Endodermal cell (in vitro differentiated cells): Measurements from ENCODE around the gene CD164. TPM values are rescaled to one million over a fixed set of nuclear protein-coding genes. Genes with fewer than 3 reads are reported as not detected.

ENCODE experiments used
- DNase-seq: peaks from one replicate; pipeline ENCODE4 v3.0.0-alpha.2; 2017
- H3K27ac ChIP-seq: 2 replicates; pipeline ENCODE4 v1.5.1; 2013; ENCODE audit warnings: mild to moderate bottlenecking, low read depth, low read length, moderate library complexity
- H3K27me3 ChIP-seq: 2 replicates; pipeline ENCODE4 v1.6.1; 2013; ENCODE audit warnings: mild to moderate bottlenecking, low read length, moderate library complexity; ENCODE audit not compliant: insufficient read depth, control insufficient read depth, poor library complexity, severe bottlenecking
- H3K36me3 ChIP-seq: 2 replicates; pipeline ENCODE4 v1.7.0; 2013; ENCODE audit warnings: mild to moderate bottlenecking, low read length, moderate library complexity; ENCODE audit not compliant: control insufficient read depth, insufficient read depth
- H3K4me1 ChIP-seq: one replicate; pipeline ENCODE4 v1.7.0; 2013; ENCODE audit warnings: low read length; ENCODE audit not compliant: control insufficient read depth, insufficient read depth
- H3K4me3 ChIP-seq: 2 replicates; pipeline ENCODE4 v1.5.1; 2013; ENCODE audit warnings: mild to moderate bottlenecking, low read length, moderate library complexity
- H3K9ac ChIP-seq: 2 replicates; pipeline ENCODE4 v1.6.1; 2013; ENCODE audit warnings: mild to moderate bottlenecking, low read length, moderate library complexity; ENCODE audit not compliant: poor library complexity, severe bottlenecking; ENCODE audit errors: extremely low read depth
- H3K9me3 ChIP-seq: 2 replicates; pipeline ENCODE4 v1.6.1; 2013; ENCODE audit warnings: mild to moderate bottlenecking, low read length, moderate library complexity; ENCODE audit not compliant: control insufficient read depth
- H3K27ac Mint-ChIP-seq: 2 replicates; pipeline ENCODE4 v1.8.0; 2020; ENCODE audit warnings: mixed read lengths
- H3K27me3 Mint-ChIP-seq: 2 replicates; pipeline ENCODE4 v1.8.0; 2021; ENCODE audit warnings: mild to moderate bottlenecking, mixed read lengths; ENCODE audit not compliant: insufficient read depth
- H3K36me3 Mint-ChIP-seq: 2 replicates; pipeline ENCODE4 v1.8.0; 2020; ENCODE audit warnings: low read depth, mixed read lengths
- H3K4me1 Mint-ChIP-seq: 2 replicates; pipeline ENCODE4 v1.8.0; 2020; ENCODE audit warnings: mixed read lengths
- H3K4me3 Mint-ChIP-seq: 2 replicates; pipeline ENCODE4 v1.8.0; 2020; ENCODE audit warnings: mild to moderate bottlenecking, moderate library complexity, mixed read lengths
- H3K9me3 Mint-ChIP-seq: 2 replicates; pipeline ENCODE4 v1.8.0; 2020; ENCODE audit warnings: mild to moderate bottlenecking, mixed read lengths
- WGBS, 2 experiments: methylation state at CpG; one replicate each; pipeline versions ENCODE4 v1.1.5 to v1.1.7; 2013; ENCODE audit warnings: missing lambda C conversion rate in 2 of 2, mixed read lengths in 1 of 2; ENCODE audit not compliant: insufficient coverage in 1 of 2, insufficient read length in 1 of 2; 5-methylcytosine and 5-hydroxymethylcytosine counted together
- total RNA-seq, 2 donors: library from RNA; stranded (reverse); fragmentation: NEBNext Ultra II Directional in 1 of 2; extraction: Animal tissue kit (Norgen Biotek cat#: 25700) in 1 of 2; gene quantifications; 2 replicates in 1 of 2; 3 replicates in 1 of 2; pipeline ENCODE4 v1.2.1, GENCODE V29; 2021
- TF ChIP-seq, protein P1 (sequence below): fragments of 200-600 bp; sonication (generic); conservative IDR thresholded peaks from 2 replicates; pipeline ENCODE4 v1.5.0; 2021; ENCODE audit warnings: antibody characterized with exemption, mild to moderate bottlenecking

The CD164 gene
- total RNA-seq, 2 donors from 2014 or later = 120 to 126 TPM

- no peak overlapping the region for H3K4me3 ChIP-seq
- H3K9ac ChIP-seq = no peak overlapping the region
- peaks cover 4% of the 10 kb centered on the region for H3K4me1 ChIP-seq
- Mint-ChIP-seq H3K9me3 (no peaks in the 10 kb centered on the region), H3K27me3 (no peaks in the 10 kb centered on the region), H3K4me1 (peaks cover 5% of the 10 kb centered on the region), H3K27ac (no peak overlapping the region), H3K36me3 (no peaks in the 10 kb centered on the region), H3K4me3 (no peak overlapping the region)
- no peak for DNase-seq
- peaks cover 10% of the 10 kb centered on the region for H3K27me3 ChIP-seq
- H3K9me3 ChIP-seq = no peaks in the 10 kb centered on the region
- H3K27ac ChIP-seq = no peak overlapping the region
- no peaks in the 10 kb centered on the region for H3K36me3 ChIP-seq
- TF ChIP-seq, protein P1, sequence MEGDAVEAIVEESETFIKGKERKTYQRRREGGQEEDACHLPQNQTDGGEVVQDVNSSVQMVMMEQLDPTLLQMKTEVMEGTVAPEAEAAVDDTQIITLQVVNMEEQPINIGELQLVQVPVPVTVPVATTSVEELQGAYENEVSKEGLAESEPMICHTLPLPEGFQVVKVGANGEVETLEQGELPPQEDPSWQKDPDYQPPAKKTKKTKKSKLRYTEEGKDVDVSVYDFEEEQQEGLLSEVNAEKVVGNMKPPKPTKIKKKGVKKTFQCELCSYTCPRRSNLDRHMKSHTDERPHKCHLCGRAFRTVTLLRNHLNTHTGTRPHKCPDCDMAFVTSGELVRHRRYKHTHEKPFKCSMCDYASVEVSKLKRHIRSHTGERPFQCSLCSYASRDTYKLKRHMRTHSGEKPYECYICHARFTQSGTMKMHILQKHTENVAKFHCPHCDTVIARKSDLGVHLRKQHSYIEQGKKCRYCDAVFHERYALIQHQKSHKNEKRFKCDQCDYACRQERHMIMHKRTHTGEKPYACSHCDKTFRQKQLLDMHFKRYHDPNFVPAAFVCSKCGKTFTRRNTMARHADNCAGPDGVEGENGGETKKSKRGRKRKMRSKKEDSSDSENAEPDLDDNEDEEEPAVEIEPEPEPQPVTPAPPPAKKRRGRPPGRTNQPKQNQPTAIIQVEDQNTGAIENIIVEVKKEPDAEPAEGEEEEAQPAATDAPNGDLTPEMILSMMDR = no peak
- WGBS, 2 experiments = 93 to 96% methylated on average over 3 to 5 of the region's 5 CpGs
Observed at GRCh38 chr6:109393157-109393885, 11.1 kb upstream of the CD164 start.

GRCh38 chr6:109389650-109390274 lies 7.5 kb upstream of the CD164 start:
- no peak overlapping the region for H3K4me3 ChIP-seq
- Mint-ChIP-seq H3K27ac (no peak overlapping the region), H3K36me3 (no peaks in the 10 kb centered on the region), H3K4me1 (peaks cover 13% of the 10 kb centered on the region), H3K27me3 (peaks cover 5% of the 10 kb centered on the region), H3K4me3 (no peak overlapping the region), H3K9me3 (no peaks in the 10 kb centered on the region)
- H3K9me3 ChIP-seq = no peaks in the 10 kb centered on the region
- WGBS, 2 experiments = 93 to 94% methylated on average over 5 to 6 of the region's 6 CpGs
- peaks cover 8% of the 10 kb centered on the region for H3K4me1 ChIP-seq
- TF ChIP-seq, protein P1 = no peak
- H3K27ac ChIP-seq = no peak overlapping the region
- H3K9ac ChIP-seq = no peak overlapping the region
- DNase-seq = no peak
- peaks cover 10% of the 10 kb centered on the region for H3K27me3 ChIP-seq
- H3K36me3 ChIP-seq = no peaks in the 10 kb centered on the region

DNA sequence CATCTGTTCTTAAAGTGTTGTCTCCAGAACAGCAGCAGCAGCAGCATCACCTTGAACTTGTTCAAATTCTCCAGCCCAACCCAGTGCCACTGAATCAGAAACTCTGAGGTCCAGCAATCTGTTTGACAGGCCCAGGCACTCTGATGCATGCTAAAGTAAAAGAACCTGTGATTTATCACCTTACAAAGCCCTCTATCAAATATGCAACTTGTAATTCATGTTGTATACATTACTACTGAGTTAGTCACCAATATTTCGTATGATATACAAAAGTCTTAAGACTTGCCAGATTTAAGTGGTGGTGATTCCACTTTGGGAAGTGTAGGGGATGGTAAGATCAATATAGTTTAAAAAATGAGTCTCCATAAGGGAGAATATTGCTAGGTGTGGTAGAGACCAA lies 6.0 kb upstream of the CD164 start:
- Histone ChIP-seq H3K27ac (no peak overlapping the region), H3K4me1 (peaks cover 14% of the 10 kb centered on the region), H3K4me3 (no peak overlapping the region), H3K9ac (no peak overlapping the region), H3K9me3 (no peaks in the 10 kb centered on the region), H3K27me3 (peaks cover 10% of the 10 kb centered on the region), H3K36me3 (no peaks in the 10 kb centered on the region)
- Mint-ChIP-seq H3K9me3 (no peaks in the 10 kb centered on the region), H3K4me1 (peaks cover 24% of the 10 kb centered on the region), H3K4me3 (no peak overlapping the region), H3K27me3 (peaks cover 5% of the 10 kb centered on the region), H3K36me3 (no peaks in the 10 kb centered on the region), H3K27ac (no peak overlapping the region)
- WGBS, 2 experiments = 84% methylated on average over 1 of the region's 1 CpG; no CpG with 5 or more reads in 1 of the 2 experiments
- no peak for DNase-seq
- TF ChIP-seq, protein P1 = no peak
